Common myeloid progenitor, CD34-positive (primary cell): ENCODE data around the gene PRPH2.
A peak's percentile ranks its signal among the peaks of the same experiment; 100 is the strongest.
"Not testable (repeated sequence)": the region's sequence is repeated elsewhere in the genome, so short reads cannot be mapped to it uniquely, and the experiment has no call there.

Experiments
- CTCF ChIA-PET: fragments of 350-600 bp; sonication (Branson Sonifier 250); formaldehyde crosslinking; loops from one replicate; lab custom pipeline; 2021; ENCODE audit warnings: antibody characterized with exemption; lab: Charles Lee
- POLR2A ChIA-PET: fragments of 350-600 bp; sonication (Branson Sonifier 250); formaldehyde crosslinking; loops from one replicate; lab custom pipeline; 2021; ENCODE audit warnings: antibody characterized with exemption; lab: Charles Lee
- DNase-seq, 3 donors: peaks; one replicate each; pipeline versions ENCODE4 v3.0.0 to v3.0.0-alpha.2; 2013
- H3K27ac ChIP-seq, 2 experiments: 1 replicate in 1 of 2; 2 replicates in 1 of 2; pipeline ENCODE4 v1.7.0; 2013; ENCODE audit warnings: inconsistent platforms in 2 of 2, low read length in 2 of 2, mild to moderate bottlenecking in 2 of 2, low read depth in 1 of 2, moderate library complexity in 1 of 2; ENCODE audit not compliant: severe bottlenecking in 2 of 2, insufficient read depth in 1 of 2, poor library complexity in 1 of 2
- H3K27me3 ChIP-seq, 5 experiments: replicated peaks in 2 of 5; 1 replicate in 3 of 5; 2 replicates in 2 of 5; pipeline versions ENCODE4 v1.6.1 to v1.7.0; 2013; ENCODE audit warnings: low read length in 4 of 5, mild to moderate bottlenecking in 2 of 5, moderate library complexity in 2 of 5, inconsistent platforms in 1 of 5; ENCODE audit not compliant: insufficient read depth in 5 of 5, control insufficient read depth in 4 of 5
- H3K36me3 ChIP-seq, 4 experiments: 1 replicate in 2 of 4; 2 replicates in 2 of 4; pipeline versions ENCODE4 v1.6.1 to v1.7.0; 2013; ENCODE audit warnings: low read length in 3 of 4, control low read depth in 1 of 4, mild to moderate bottlenecking in 1 of 4; ENCODE audit not compliant: control insufficient read depth in 4 of 4, insufficient read depth in 4 of 4
- H3K4me1 ChIP-seq, 4 experiments: 1 replicate in 3 of 4; 2 replicates in 1 of 4; pipeline versions ENCODE4 v1.6.1 to v1.7.1; 2013; ENCODE audit warnings: low read length in 3 of 4, mild to moderate bottlenecking in 3 of 4, control low read depth in 1 of 4, inconsistent platforms in 1 of 4, moderate library complexity in 1 of 4; ENCODE audit not compliant: control insufficient read depth in 4 of 4, insufficient read depth in 4 of 4; ENCODE audit errors: control extremely low read depth in 1 of 4
- H3K4me3 ChIP-seq, 7 experiments: 1 replicate in 4 of 7; 2 replicates in 3 of 7; pipeline versions ENCODE4 v1.5.1 to v1.7.0; 2013; ENCODE audit warnings: mild to moderate bottlenecking in 7 of 7, low read length in 6 of 7, moderate library complexity in 6 of 7, inconsistent platforms in 2 of 7, low read depth in 2 of 7, control low read depth in 1 of 7; ENCODE audit not compliant: insufficient read depth in 4 of 7, control insufficient read depth in 1 of 7; ENCODE audit errors: extremely low read depth in 1 of 7
- H3K9me3 ChIP-seq, 5 experiments: 1 replicate in 4 of 5; 2 replicates in 1 of 5; pipeline versions ENCODE4 v1.6.1 to v1.7.1; 2013; ENCODE audit warnings: low read length in 4 of 5, mild to moderate bottlenecking in 2 of 5, inconsistent platforms in 1 of 5, low read depth in 1 of 5, moderate library complexity in 1 of 5; ENCODE audit not compliant: control insufficient read depth in 4 of 5, insufficient read depth in 2 of 5; ENCODE audit errors: control extremely low read depth in 1 of 5
- WGBS: methylation state at CpG from one replicate; pipeline ENCODE4 v1.1.5; 2013; ENCODE audit not compliant: insufficient coverage; 5-methylcytosine and 5-hydroxymethylcytosine counted together

PRPH2 gene

DNA sequence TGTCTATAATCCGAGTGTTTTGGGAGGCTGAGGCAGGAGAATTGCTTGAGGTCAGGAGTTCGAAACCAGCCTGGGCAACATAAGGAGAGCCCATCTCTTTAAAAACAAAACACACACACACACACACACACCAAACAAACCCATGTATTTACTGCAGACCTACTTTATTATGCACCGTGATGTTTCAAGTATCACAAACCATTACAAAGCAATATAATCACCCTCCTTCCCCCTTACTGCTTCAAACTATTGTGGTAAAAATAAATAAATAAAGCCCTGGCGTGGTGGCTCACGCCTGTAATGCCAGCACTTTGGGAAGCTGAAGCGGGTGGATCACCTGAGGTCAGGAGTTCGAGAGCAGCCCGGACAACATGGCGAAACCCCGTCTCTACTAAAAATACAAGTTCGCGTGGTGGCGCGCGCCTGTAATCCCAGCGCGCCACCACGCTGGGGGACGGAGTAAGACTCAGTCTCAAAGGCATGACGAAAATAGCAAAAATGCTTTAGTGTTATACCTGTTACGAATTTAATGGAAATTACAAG is 22.0 kb upstream of the PRPH2 start:
- POLR2A ChIA-PET, result interaction anchor here (2.1 to 4.9 kb wide), 5 partner anchors 14 to 136 kb away, joined by 6 to 84 read pairs (median 15); partner anchors contain the start of genes BICRAL and RPL7L1
- H3K9me3 ChIP-seq, result no peaks in the 10 kb centered on the region
- no peaks in the 10 kb centered on the region for H3K36me3 ChIP-seq
- peak overlapping the region in 6 of 7 experiments; percentile 87 to 100 (median 97) for H3K4me3 ChIP-seq
- H3K4me1 ChIP-seq, result peaks cover 12 to 60% (median 48%) of the 10 kb centered on the region in 4 experiments
- no peaks in the 10 kb centered on the region for H3K27me3 ChIP-seq
- WGBS, result 83% methylated on average over 17 of the region's 21 CpGs
- DNase-seq, result no peak
- peak overlapping the region; percentile 6 to 96 for H3K27ac ChIP-seq
- CTCF ChIA-PET, result interaction anchor here (0.8 to 8.3 kb wide), 5 partner anchors 17 to 38 kb away, joined by 3 to 61 read pairs (median 3); no protein-coding TSS in a partner anchor

DNA sequence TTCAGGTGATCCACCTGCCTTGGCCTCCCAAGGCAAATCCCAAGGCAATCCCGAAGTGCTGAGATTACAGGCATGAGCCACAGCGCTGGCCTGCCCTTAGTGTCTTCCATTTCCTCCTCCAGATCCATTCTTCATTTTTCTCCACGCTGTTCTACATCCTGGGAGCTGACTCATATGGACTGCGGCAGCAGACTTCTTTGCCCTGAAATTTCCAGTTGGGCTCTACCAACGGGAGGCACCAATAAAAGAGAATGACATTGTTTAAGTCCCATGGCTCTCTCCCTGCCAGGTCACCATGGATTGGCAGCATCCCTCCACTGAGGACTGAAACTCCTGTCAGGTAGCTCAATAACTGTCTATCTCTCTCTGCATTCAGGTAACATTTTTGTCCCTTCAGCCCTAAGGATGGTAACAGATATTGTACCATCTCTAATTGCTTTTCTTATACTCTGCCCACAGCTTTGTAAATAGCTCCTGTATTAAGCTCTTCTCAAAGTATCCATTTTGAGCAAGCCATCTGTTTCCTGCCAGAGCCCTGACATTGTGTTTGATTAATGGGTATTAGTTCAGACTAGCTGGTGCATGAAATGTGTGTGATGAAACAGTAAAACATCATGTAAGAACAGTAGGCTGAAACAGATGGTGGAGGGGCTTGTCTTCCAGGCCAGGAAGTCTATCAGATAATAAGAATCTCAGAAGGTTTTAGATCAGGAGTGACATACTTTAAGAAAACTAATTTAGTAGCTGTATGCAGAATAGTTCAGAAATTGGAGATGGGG is 19.9 kb upstream of the PRPH2 start:
- Histone ChIP-seq H3K36me3 (no peaks in the 10 kb centered on the region), H3K9me3 (no peaks in the 10 kb centered on the region), H3K4me3 (peak overlapping the region in 1 of 7 experiments; percentile 8), H3K27me3 (no peaks in the 10 kb centered on the region), H3K27ac (peak overlapping the region in 1 of 2 experiments; percentile 2), H3K4me1 (peaks cover 12 to 40% (median 37%) of the 10 kb centered on the region in 4 experiments)
- WGBS, result 70% methylated on average over 4 of the region's 5 CpGs
- POLR2A ChIA-PET, result interaction anchor here (0.5 to 1.3 kb wide), 6 partner anchors 29 to 137 kb away, joined by 3 to 10 read pairs (median 3); partner anchors contain the start of gene RPL7L1
- DNase-seq, result peak; percentile 76 to 96 (median 91)
- CTCF ChIA-PET, result interaction anchor here (0.6 to 8.3 kb wide), 5 partner anchors 14 to 81 kb away, joined by 3 to 61 read pairs (median 6); no protein-coding TSS in a partner anchor

GRCh38 chr6:42740725-42741124 is 18.3 kb upstream of the PRPH2 start:
- Histone ChIP-seq H3K36me3 (no peaks in the 10 kb centered on the region), H3K4me1 (peaks cover 12 to 38% (median 35%) of the 10 kb centered on the region in 4 experiments), H3K27ac (no peak overlapping the region), H3K4me3 (no peak overlapping the region), H3K27me3 (no peaks in the 10 kb centered on the region), H3K9me3 (no peaks in the 10 kb centered on the region)
- DNase-seq, result no peak
- ChIA-PET POLR2A (interaction anchor here (1.0 kb wide), 1 partner anchor 14 kb away, joined by 4 read pairs; no protein-coding TSS in a partner anchor), CTCF (interaction anchor here (0.6 to 8.3 kb wide), 6 partner anchors 13 to 110 kb away, joined by 3 to 61 read pairs (median 4); no protein-coding TSS in a partner anchor)
- WGBS, result 100% methylated on average over 2 of the region's 3 CpGs

DNA sequence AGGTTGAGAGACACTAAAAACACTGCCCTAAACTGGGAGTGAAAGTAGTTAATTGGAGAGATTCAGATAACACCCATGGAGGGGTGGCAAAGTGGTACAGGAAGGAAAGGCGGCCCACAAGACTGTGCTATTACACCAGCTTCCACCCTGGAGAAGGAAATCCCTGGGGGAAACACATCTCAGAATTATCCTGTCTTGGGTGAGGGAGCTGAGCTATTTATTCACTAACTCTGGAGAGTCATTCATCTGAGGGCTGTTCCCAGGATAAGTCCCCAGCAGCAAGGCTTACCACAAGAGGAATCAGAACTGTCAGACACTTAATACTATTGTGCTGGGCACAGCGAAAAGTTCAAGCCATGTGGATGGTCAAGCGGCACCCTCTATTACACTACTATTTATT is 13.6 kb upstream of the PRPH2 start:
- no peak for DNase-seq

GRCh38 chr6:42733867-42734481 is 11.6 kb upstream of the PRPH2 start:
- H3K27me3 ChIP-seq, H3K4me1 ChIP-seq, H3K9me3 ChIP-seq, CTCF ChIA-PET, H3K27ac ChIP-seq, H3K36me3 ChIP-seq, H3K4me3 ChIP-seq, POLR2A ChIA-PET, DNase-seq: not testable (repeated sequence)
- 95% methylated on average over 10 of the region's 13 CpGs for WGBS

More for the DNA sequence above, 13.6 kb upstream of the PRPH2 start:
- no peaks in the 10 kb centered on the region for H3K36me3 ChIP-seq
- 100% methylated on average over 2 of the region's 3 CpGs for WGBS
- H3K4me3 ChIP-seq, result no peak overlapping the region
- H3K9me3 ChIP-seq, result peaks cover 0 to 2% (median 0%) of the 10 kb centered on the region in 5 experiments
- H3K27me3 ChIP-seq, result no peaks in the 10 kb centered on the region
- ChIA-PET POLR2A (no interaction called here), CTCF (interaction anchor here (2.0 kb wide), 1 partner anchor 9 kb away, joined by 6 read pairs; no protein-coding TSS in a partner anchor)
- H3K4me1 ChIP-seq, result no peaks in the 10 kb centered on the region
- no peak overlapping the region for H3K27ac ChIP-seq

- Histone ChIP-seq H3K27me3 (no peaks in the 10 kb centered on the region), H3K9me3 (peaks cover 0 to 2% (median 0%) of the 10 kb centered on the region in 5 experiments), H3K27ac (no peak overlapping the region), H3K36me3 (no peaks in the 10 kb centered on the region), H3K4me1 (peaks cover 0 to 14% (median 7%) of the 10 kb centered on the region in 4 experiments), H3K4me3 (no peak overlapping the region)
- DNase-seq, result no peak
- CTCF ChIA-PET, result interaction anchor here (0.6 to 5.9 kb wide), 3 partner anchors 13 to 149 kb away, joined by 3 to 61 read pairs (median 5); partner anchors contain the start of genes RPL7L1 and TBCC
- no CpG with 5 or more reads among the region's 3 CpGs for WGBS
- POLR2A ChIA-PET, result interaction anchor here (0.6 to 2.4 kb wide), 3 partner anchors 16 to 150 kb away, joined by 3 to 6 read pairs (median 4); partner anchors contain the start of genes RPL7L1 and TBCC
Observed at GRCh38 chr6:42729731-42730130, 7.3 kb upstream of the PRPH2 start.
